ENCODE results near the gene PPP1R14B.
A peak's percentile ranks its signal among the peaks of the same experiment; 100 is the strongest.

The PPP1R14B gene

GRCh38 chr11:64245401-64245796 is 1.3 kb downstream of the PPP1R14B start:
- DNase-seq: no peak

DNA sequence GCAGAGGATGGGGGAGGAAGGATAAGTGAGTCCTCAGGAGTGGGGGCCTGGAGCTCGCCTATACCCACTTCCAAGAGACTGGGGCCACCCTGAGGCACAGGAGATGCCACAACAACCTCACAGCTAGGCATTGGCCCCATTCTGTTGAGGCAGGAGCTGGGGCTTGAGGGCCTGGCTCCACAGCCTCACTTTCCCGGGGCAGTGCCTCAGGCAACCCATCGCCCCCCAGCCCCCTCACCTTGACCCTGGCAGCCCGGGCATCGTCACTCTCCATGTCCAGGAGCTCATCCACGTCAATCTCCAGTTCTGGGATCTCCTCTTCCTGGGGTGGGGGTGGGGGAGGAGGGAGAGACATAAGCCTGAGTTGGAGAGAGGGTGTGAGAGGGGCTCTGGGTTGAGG is 1.8 kb downstream of the PPP1R14B start:
- no peak for DNase-seq

DNA sequence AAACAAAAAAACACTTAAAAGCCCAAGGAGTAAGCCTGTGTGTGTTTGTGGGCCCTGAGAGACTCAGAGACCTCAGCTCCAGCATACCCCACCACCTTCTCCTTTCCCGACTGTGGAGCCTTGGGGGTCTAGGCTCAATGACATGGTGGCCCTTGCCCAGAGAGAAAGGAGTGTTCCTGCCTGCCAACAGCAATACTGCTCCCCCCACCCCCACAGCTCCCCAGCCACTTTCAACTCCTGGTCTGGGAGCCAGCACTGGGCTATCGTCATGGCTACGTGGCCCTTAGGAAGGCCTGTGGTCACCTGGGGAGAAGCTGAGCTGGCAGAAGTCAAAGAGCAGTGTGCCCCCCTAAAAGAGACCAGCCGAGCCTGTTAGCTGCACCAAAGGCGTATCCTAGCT is 2.6 kb downstream of the PPP1R14B start:
- no peak for DNase-seq

- DNase-seq: no peak
Measured at GRCh38 chr11:64243236-64243854, 3.4 kb downstream of the PPP1R14B start.

- no peak for DNase-seq
Measured at GRCh38 chr11:64241491-64242374, 5.0 kb downstream of the PPP1R14B start.

- DNase-seq: peak; percentile 100
Measured at GRCh38 chr11:64241241-64241490, 5.6 kb downstream of the PPP1R14B start.

DNA sequence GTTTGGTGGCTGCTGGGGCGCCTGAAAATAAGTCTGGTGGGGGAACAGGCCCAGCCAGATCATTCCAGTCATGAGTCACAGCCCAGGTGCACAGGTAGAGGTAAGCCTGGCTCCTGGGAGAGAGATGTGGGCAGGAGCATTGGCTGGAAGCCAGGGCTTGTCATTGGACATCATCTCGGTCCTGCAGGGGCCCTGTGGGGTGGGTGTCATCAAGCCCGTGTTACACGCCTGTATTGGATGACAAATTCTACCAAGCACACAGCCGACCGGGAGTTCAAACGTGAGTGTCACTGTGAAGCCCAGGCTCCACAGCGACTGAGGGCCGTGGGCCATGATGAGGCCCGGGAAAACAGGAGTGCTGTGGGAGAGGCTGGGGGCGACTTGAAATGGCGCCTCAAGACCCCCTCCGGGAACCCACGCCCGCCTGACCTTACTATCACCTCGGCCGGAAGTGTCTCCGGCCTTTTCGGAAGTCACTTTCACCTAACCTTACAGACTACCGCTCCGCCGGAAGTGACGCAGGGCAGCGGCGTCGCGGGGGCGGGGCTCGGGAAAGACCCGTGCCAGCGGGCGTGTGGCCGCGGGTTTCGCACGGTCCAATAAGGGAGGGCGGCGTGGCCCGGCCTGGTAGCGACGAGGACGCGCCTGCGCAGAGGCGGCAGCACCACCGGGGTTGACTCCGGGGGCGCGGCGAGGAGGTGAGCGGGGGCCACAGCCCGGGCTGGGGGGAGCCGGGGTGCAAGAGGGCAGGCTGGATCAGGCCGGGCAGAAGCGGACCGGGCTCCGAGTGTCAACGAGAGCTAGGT is 6.1 kb downstream of the PPP1R14B start, which contains the start of gene FKBP2:
FKBP2 (plus strand) TSS at position 661 of the 806 bp plus-strand sequence. CDS start 1,293 bp downstream, outside the sequence.
- peak; percentile 97 for DNase-seq

DNA sequence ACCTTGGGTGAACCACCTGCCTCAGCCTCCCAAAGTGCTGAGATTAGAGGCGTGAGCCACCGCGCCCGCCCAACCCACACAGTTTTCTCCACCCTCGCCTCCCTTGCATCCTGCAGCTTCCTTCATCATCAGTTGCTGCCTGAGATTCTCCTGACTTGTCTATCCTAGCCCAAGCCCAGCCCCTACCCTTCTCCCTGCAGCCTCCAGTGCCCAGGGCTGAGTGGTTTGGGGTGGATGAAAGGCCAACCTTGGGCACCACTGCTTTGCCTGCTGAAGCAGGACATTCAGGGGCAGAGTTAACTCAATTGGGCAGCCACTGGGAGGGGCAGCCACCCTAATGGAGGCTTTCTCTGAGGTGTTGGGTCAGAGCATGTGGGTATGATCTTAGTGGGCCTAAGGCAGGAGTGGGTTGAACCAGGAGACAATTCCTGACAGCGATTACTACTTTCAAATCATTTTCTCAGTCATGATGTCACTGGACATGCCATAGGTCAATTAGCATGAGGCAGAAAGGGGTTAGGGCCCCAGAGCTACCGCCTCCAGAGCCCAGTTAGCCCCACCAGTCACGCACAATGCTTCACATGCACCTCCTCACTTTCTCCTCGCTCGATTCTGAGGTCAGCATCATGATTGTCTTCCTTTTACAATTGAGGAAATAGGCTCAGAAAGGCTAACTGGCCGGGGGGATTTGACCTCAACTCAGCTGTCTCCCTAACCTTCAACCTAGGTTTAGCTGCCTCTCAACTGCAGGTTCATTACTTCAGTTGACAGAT is 6.9 kb downstream of the PPP1R14B start:
- DNase-seq: no peak

DNA sequence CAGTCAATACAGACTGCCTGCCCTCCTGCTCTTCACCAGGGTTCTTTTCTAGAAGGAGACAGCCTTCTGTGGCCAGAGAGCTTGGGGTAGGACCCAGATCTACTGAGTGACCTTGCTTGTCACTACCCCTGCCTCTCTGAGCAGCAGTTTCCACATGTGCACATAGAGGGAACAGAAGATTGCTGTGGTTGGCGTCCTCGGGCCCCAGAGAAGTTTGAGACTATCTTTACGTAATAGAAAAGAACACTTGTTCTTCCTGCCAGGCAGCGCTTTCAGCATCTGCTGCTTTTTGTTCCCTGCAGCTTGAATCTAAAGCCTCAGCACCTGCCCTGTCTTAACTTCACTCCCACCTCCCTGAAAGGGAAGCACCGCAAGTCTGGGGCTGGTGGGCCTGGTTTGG is 7.7 kb downstream of the PPP1R14B start:
- DNase-seq: no peak

DNA sequence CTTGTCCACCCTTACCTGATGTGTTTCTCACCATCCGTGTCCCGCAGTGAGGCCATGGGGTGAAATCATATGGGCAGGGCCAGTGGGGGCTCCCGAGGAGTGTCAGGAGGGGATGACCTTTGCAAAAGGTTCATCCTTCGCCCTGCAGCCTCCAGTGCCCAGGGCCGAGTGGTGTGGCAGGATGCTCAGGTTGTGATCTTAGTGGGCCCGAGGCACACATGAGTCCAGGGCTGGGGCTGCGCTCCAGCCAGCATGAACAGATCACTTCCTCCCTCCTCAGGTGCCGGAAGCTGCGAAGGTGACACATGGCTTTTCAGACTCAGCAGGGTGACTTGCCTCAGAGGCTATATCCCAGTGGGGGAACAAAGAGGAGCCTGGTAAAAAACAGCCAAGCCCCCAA is 8.7 kb downstream of the PPP1R14B start:
- no peak for DNase-seq

GRCh38 chr11:64237484-64237951 is 9.2 kb downstream of the PPP1R14B start:
- DNase-seq: no peak

- DNase-seq: no peak
Measured at GRCh38 chr11:64235437-64236161, 11.1 kb downstream of the PPP1R14B start.

- no peak for DNase-seq
Measured at GRCh38 chr11:64234647-64235379, 11.9 kb downstream of the PPP1R14B start.

DNA sequence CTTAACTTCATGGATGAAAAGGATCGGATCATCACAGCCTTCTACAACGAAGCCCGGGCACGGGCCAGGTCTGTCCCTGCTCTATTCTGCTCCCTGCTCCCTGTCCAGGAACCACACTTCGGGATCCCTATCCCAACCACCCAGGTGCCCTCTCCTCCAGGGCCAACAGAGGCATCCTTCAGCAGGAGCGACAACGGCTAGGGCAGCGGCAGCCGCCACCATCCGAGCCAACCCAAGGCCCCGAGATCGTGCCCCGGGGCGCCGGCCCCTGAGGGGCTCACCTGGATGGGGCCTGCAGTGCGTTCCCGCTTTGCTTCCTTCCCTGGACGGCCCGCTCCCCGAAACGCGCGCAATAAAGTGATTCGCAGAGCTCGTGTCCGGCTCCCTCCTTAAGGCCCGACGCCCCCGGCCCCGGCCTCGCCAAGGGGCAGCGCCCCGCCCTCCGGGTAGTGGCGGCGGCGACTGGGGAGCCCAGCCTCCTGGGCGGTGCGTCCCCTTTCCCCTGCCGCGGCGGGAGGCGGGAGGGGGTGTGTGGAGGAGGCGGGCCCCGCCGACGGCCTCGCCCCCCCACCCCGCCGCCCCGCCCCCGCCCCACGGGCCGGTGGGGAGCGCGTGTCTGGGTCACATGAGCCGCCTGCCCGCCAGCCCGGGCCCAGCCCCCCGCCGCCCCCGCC is 12.7 kb downstream of the PPP1R14B start, which contains the start of gene VEGFB:
VEGFB (plus strand) TSS at position 672 of the 674 bp plus-strand sequence. CDS start 250 bp downstream, outside the sequence.
- DNase-seq: no peak

DNA sequence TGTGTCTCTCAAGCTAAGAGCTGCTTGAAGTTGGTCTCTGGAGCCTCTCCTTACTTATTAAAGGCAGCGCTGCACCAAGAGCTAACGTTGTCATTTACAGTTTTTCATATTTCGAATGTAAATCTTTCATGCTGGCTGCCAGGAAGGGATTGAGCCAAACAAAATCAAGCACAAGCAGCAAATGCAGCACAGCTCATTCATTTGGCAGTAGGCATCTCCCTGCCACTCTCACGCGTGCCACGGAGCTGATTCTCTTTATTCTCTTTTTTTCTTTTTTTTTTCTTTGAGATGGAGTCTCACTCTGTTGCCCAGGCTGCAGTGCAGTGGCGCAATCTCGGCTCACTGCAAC is 13.8 kb downstream of the PPP1R14B start:
- no peak for DNase-seq

GRCh38 chr11:64232182-64232966 is 14.4 kb downstream of the PPP1R14B start:
- no peak for DNase-seq

GRCh38 chr11:64231546-64231945 is 15.2 kb downstream of the PPP1R14B start:
- no peak for DNase-seq

GRCh38 chr11:64230985-64231365 is 15.8 kb downstream of the PPP1R14B start:
- no peak for DNase-seq

DNA sequence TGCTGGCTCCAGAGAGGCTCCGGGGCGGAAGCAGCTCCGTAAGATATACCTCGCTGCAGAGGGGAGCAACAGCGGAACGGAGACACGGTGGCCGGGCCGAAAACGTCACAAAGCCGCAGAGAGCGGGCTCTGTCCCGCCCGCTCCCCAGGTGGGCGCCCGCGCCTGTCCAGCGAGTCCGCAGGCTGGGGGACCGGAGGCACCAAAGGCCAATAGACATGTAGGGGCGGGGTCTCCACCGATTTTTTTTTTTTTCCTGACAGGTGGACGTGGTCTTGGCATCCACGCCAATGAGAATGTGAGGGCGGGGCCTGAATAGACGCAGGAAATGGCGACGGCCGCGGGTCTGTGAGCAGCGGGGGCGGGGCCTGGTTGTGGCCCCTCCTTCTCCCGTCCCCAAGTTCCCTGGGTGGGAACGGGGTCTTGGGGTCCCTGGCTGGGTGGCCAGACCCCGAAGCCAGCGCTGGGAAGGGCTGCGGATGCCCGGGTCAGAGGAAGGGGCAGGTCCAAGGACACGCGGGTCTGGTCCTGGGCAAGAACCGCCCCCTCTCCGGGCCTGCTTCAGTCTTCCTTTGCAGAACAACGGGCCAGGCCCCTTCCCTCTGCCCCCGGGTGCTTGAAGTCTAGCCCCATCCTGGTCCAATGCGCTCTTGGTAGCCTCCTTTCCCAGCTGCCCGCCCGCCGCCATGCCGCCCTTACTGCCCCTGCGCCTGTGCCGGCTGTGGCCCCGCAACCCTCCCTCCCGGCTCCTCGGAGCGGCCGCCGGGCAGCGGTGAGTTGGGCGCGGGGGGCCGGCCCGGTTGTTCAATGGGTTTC is 16.4 kb downstream of the PPP1R14B start, which contains the start of gene DNAJC4:
DNAJC4 (plus strand) TSS at position 378 of the 814 bp plus-strand sequence; CDS start at position 685, 307 bp downstream.
- DNase-seq: peak; percentile 63

Measured in NK-92 treated with Interleukin-12 subunit alpha and Interleukin-12 subunit beta, amount 100 ng/mL, for 24 hours (cell line).